Prostate gland (tissue), 2 donors: ENCODE results near the gene CLPTM1L.

ENCODE experiments used
- POLR2A ChIP-seq: fragments of 450-650 bp; IDR thresholded peaks from one replicate; pipeline ENCODE4 v1.6.1; 2016; ENCODE audit warnings: antibody characterized with exemption, mild to moderate bottlenecking
- TF ChIP-seq, protein P1 (sequence below), 4 experiments: fragments of 200-600 bp in 2 of 4; fragments of 450-650 bp in 2 of 4; sonication (generic) in 2 of 4; IDR thresholded peaks; 1 replicate in 3 of 4; 2 replicates in 1 of 4; pipeline ENCODE4 v1.5.1; 2016 to 2019; ENCODE audit warnings: antibody characterized with exemption in 4 of 4, mild to moderate bottlenecking in 2 of 4, moderate library complexity in 2 of 4

DNA sequence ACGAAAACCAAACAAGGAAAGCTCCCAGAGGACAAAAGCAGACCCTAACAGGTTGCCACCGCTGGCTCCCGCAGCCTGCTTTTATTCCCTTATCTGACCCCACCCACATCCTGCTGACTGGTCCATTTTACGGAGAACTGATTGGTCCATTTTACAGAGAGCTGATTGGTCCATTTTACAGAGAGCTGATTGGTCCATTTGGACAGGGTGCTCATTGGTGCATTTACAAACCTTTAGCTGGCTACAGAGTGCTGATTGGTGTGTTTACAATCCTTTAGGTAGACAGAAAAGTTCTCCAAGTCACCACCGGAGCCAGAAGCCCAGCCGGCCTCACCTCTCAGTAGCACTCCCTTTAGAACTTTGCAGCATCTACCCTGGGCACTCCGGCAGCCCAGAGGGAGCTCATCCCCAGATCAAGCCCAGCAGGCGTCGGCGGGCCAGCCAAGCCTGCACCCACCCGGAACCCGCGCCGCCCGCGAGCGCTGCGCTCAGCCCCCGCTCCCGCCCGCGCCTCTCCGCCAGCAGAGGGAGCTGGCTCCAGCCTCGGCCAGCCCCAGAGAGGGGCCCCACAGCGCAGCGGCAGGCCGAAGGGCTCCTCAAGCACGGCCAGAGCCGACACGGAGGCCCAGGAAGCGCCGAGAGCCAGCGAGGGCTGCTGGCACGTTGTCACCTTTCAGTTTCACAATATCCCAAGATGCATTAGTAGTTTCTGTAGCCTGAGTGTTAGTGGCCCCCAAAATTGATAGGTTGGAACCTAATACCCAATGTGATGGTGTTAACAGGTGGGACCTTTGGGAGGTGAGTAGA lies 35.3 kb upstream of the CLPTM1L start:
- no peak for TF ChIP-seq POLR2A
- TF ChIP-seq, protein P1, sequence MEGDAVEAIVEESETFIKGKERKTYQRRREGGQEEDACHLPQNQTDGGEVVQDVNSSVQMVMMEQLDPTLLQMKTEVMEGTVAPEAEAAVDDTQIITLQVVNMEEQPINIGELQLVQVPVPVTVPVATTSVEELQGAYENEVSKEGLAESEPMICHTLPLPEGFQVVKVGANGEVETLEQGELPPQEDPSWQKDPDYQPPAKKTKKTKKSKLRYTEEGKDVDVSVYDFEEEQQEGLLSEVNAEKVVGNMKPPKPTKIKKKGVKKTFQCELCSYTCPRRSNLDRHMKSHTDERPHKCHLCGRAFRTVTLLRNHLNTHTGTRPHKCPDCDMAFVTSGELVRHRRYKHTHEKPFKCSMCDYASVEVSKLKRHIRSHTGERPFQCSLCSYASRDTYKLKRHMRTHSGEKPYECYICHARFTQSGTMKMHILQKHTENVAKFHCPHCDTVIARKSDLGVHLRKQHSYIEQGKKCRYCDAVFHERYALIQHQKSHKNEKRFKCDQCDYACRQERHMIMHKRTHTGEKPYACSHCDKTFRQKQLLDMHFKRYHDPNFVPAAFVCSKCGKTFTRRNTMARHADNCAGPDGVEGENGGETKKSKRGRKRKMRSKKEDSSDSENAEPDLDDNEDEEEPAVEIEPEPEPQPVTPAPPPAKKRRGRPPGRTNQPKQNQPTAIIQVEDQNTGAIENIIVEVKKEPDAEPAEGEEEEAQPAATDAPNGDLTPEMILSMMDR (IDR thresholded peaks at IDR 0.05): peak; percentile 16 to 84 (median 64)
